Neural cell (in vitro differentiated cells): ENCODE data around the gene FCMR. TPM values are rescaled to one million over a fixed set of nuclear protein-coding genes. Genes with fewer than 3 reads are reported as not detected.

Source experiments
- H2AFZ ChIP-seq: fragments of 200-600, 300-800 bp; sonication (generic), shearing (Covaris generic); 2 replicates; pipeline ENCODE4 v1.6.0; 2014; ENCODE audit warnings: low read depth, mild to moderate bottlenecking, antibody characterized with exemption, low read length, moderate library complexity
- H3F3A ChIP-seq: fragments of 200-600 bp; shearing (Covaris generic); 2 replicates; pipeline ENCODE4 v1.6.1; 2016; ENCODE audit warnings: mild to moderate bottlenecking, moderate library complexity, mixed read lengths, antibody characterized with exemption, low read length; ENCODE audit not compliant: insufficient read depth, poor library complexity, severe bottlenecking
- H3K27ac ChIP-seq: fragments of 200-600, 300-800 bp; sonication (generic), shearing (Covaris generic); 2 replicates; pipeline ENCODE4 v1.5.1; 2014; ENCODE audit warnings: mild to moderate bottlenecking, low read length, moderate library complexity
- H3K27me3 ChIP-seq: fragments of 300-800, 200-600 bp; sonication (generic), shearing (Covaris generic); 2 replicates; pipeline ENCODE4 v1.6.0; 2014; ENCODE audit warnings: mild to moderate bottlenecking, low read depth, low read length, moderate library complexity; ENCODE audit not compliant: insufficient read depth
- H3K36me3 ChIP-seq: fragments of 300-800, 200-600 bp; sonication (generic), shearing (Covaris generic); 2 replicates; pipeline ENCODE4 v1.5.1; 2014; ENCODE audit warnings: mild to moderate bottlenecking, antibody characterized with exemption, low read length, moderate library complexity; ENCODE audit not compliant: insufficient read depth
- H3K4me2 ChIP-seq: fragments of 300-800, 200-600 bp; sonication (generic), shearing (Covaris generic); 2 replicates; pipeline ENCODE4 v1.6.0; 2014; ENCODE audit warnings: mild to moderate bottlenecking, low read length
- H3K4me3 ChIP-seq: fragments of 300-800, 200-600 bp; sonication (generic), shearing (Covaris generic); 2 replicates; pipeline ENCODE4 v1.5.1; 2014; ENCODE audit warnings: mild to moderate bottlenecking, low read length, moderate library complexity
- H3K79me2 ChIP-seq: fragments of 200-600 bp; shearing (Covaris generic); replicated peaks from 2 replicates; pipeline ENCODE4 v1.6.0; 2014; ENCODE audit warnings: mild to moderate bottlenecking, low read length, moderate library complexity; ENCODE audit not compliant: insufficient read depth
- H3K9ac ChIP-seq: fragments of 300-800, 200-600 bp; sonication (generic), shearing (Covaris generic); 2 replicates; pipeline ENCODE4 v1.6.1; 2016; ENCODE audit warnings: mild to moderate bottlenecking, low read length, mixed read lengths
- H3K9me2 ChIP-seq: fragments of 200-600 bp; shearing (Covaris generic); 2 replicates; pipeline ENCODE4 v1.6.1; 2016; ENCODE audit warnings: mild to moderate bottlenecking, low read length, mixed read lengths; ENCODE audit not compliant: insufficient read depth
- H3K9me3 ChIP-seq: fragments of 200-600, 300-800 bp; sonication (generic), shearing (Covaris generic); 2 replicates; pipeline ENCODE4 v1.6.1; 2016; ENCODE audit warnings: mild to moderate bottlenecking, mixed run types, low read length, moderate library complexity, mixed read lengths
- H4K20me1 ChIP-seq: fragments of 200-600 bp; shearing (Covaris generic); 2 replicates; pipeline ENCODE4 v1.6.1; 2016; ENCODE audit warnings: mild to moderate bottlenecking, mixed run types; ENCODE audit not compliant: insufficient read depth
- CTCF ChIP-seq: fragments of 450-650 bp; IDR thresholded peaks from 2 replicates; pipeline ENCODE4 v1.5.1; 2014; ENCODE audit warnings: antibody characterized with exemption, mild to moderate bottlenecking, moderate library complexity; ENCODE audit not compliant: poor library complexity, severe bottlenecking
- EP300 ChIP-seq: fragments of 450-650 bp; conservative IDR thresholded peaks from 2 replicates; pipeline ENCODE4 v1.6.1; 2014; ENCODE audit warnings: antibody characterized with exemption, mild to moderate bottlenecking, moderate library complexity; ENCODE audit not compliant: poor library complexity, severe bottlenecking
- EZH2 ChIP-seq: fragments of 200-600, 300-800 bp; shearing (Covaris generic), sonication (generic); IDR thresholded peaks from 2 replicates; pipeline ENCODE4 v1.6.1; 2014; ENCODE audit warnings: antibody characterized with exemption, low read length, borderline replicate concordance, mild to moderate bottlenecking; ENCODE audit not compliant: insufficient read depth, poor library complexity, severe bottlenecking
- MXI1 ChIP-seq: fragments of 450-650 bp; conservative IDR thresholded peaks from 2 replicates; pipeline ENCODE4 v1.6.1; 2014; ENCODE audit warnings: antibody characterized with exemption, mild to moderate bottlenecking; ENCODE audit not compliant: poor library complexity, severe bottlenecking
- POLR2AphosphoS5 ChIP-seq: IDR thresholded peaks from 2 replicates; pipeline ENCODE4 v1.6.1; 2012
- RAD21 ChIP-seq: fragments of 450-650 bp; conservative IDR thresholded peaks from 2 replicates; pipeline ENCODE4 v1.6.1; 2014; ENCODE audit warnings: antibody characterized with exemption, mild to moderate bottlenecking, moderate library complexity
- REST ChIP-seq: IDR thresholded peaks from 2 replicates; pipeline ENCODE4 v1.6.1; 2012; ENCODE audit warnings: borderline replicate concordance
- SMC3 ChIP-seq: fragments of 450-650 bp; conservative IDR thresholded peaks from 2 replicates; pipeline ENCODE4 v1.6.1; 2014; ENCODE audit warnings: antibody characterized with exemption, mild to moderate bottlenecking, moderate library complexity; ENCODE audit not compliant: poor library complexity
- TAF1 ChIP-seq: IDR thresholded peaks from 2 replicates; pipeline ENCODE4 v1.6.1; 2012; ENCODE audit warnings: low read depth
- polyA plus RNA-seq: library from polyadenylated mRNA; depleted of rRNA; stranded (reverse); fragments of >200 nt; gene quantifications from 2 replicates; pipeline ENCODE4 v1.2.3, GENCODE V29; 2014

Gene FCMR
- polyA plus RNA-seq, 1 donor from 2014 or later = not detected

- Histone ChIP-seq H2AFZ (no peak overlapping the region), H3K4me3 (no peak overlapping the region), H3K27me3 (no peaks in the 10 kb centered on the region), H3K27ac (no peak overlapping the region), H3K9me2 (no peaks in the 10 kb centered on the region), H3K9ac (no peak overlapping the region), H4K20me1 (no peaks in the 10 kb centered on the region), H3F3A (no peaks in the 10 kb centered on the region), H3K36me3 (no peaks in the 10 kb centered on the region), H3K79me2 (no peaks in the 10 kb centered on the region), H3K4me2 (no peak overlapping the region), H3K9me3 (no peaks in the 10 kb centered on the region)
- no peak for TF ChIP-seq TAF1
- TF ChIP-seq CTCF = no peak
- TF ChIP-seq POLR2AphosphoS5 = no peak
- TF ChIP-seq RAD21 = no peak
- no peak for TF ChIP-seq MXI1
- no peak for TF ChIP-seq EZH2
- no peak for TF ChIP-seq EP300
- TF ChIP-seq REST = no peak
- TF ChIP-seq SMC3 = no peak
These were observed 53.5 kb downstream of the FCMR start for GRCh38 chr1:206868264-206868663.

GRCh38 chr1:206867716-206868115, 54.0 kb downstream of the FCMR start:
- Histone ChIP-seq H3K4me2 (no peak overlapping the region), H3F3A (no peaks in the 10 kb centered on the region), H3K27ac (no peak overlapping the region), H2AFZ (no peak overlapping the region), H3K9me2 (no peaks in the 10 kb centered on the region), H3K79me2 (no peaks in the 10 kb centered on the region), H4K20me1 (no peaks in the 10 kb centered on the region), H3K4me3 (no peak overlapping the region), H3K9me3 (no peaks in the 10 kb centered on the region), H3K36me3 (no peaks in the 10 kb centered on the region), H3K9ac (no peak overlapping the region), H3K27me3 (no peaks in the 10 kb centered on the region)
- no peak for TF ChIP-seq REST
- TF ChIP-seq CTCF = no peak
- no peak for TF ChIP-seq EP300
- TF ChIP-seq TAF1 = no peak
- no peak for TF ChIP-seq SMC3
- no peak for TF ChIP-seq POLR2AphosphoS5
- TF ChIP-seq MXI1 = no peak
- no peak for TF ChIP-seq EZH2
